ENCODE measurements around the gene ZNF493. TPM values are rescaled to one million over a fixed set of nuclear protein-coding genes. Genes with fewer than 3 reads are reported as not detected.

The ZNF493 gene
- polyA plus RNA-seq (ENCODE audit: low read depth in 6 of 6): 10 to 100 TPM; 18.9 to 34.1 (median 30.4) TPM

GRCh38 chr19:21396893-21397572 is at the start of gene ZNF493:
Gene ZNF493 (plus strand): TSS chr19:21397133. CDS start chr19:21397238, 105 bp downstream.
- Mint-ChIP-seq H3K4me3 (peak within 1 kb of the TSS; percentile 94 to 99 (median 98)), H3K9me3 (peaks cover 0 to 22% (median 12%) of the 10 kb centered on the region in 7 donors), H3K36me3 (peaks cover 6 to 8% of the 10 kb centered on the region in 2 donors), H3K27ac (peak within 1 kb of the TSS; percentile 82 to 96 (median 92)), H3K27me3 (peaks cover 0 to 8% (median 0%) of the 10 kb centered on the region in 3 donors), H3K4me1 (peaks cover 0 to 41% (median 23%) of the 10 kb centered on the region in 3 donors)
- ATAC-seq (ENCODE audit: low read depth in 2 of 2): peak; percentile 100
- DNase-seq: peak; percentile 90

- no peak for ATAC-seq (ENCODE audit: low read depth in 2 of 2)
- DNase-seq: no peak
- Mint-ChIP-seq H3K9me3 (peaks cover 6 to 29% (median 12%) of the 10 kb centered on the region in 7 donors), H3K27me3 (no peaks in the 10 kb centered on the region), H3K36me3 (peaks cover 0 to 9% of the 10 kb centered on the region in 2 donors), H3K27ac (no peak overlapping the region), H3K4me3 (no peak overlapping the region), H3K4me1 (peaks cover 0 to 5% (median 0%) of the 10 kb centered on the region in 3 donors)
These were observed 44.1 kb upstream of the ZNF493 start for GRCh38 chr19:21352830-21353229.

GRCh38 chr19:21358768-21359451 is 38.0 kb upstream of the ZNF493 start, which contains the start of gene ZNF738:
Gene ZNF738 (plus strand): TSS chr19:21359000. CDS start chr19:21359141, 141 bp downstream.
- H3K27me3 Mint-ChIP-seq: no peaks in the 10 kb centered on the region
- H3K9me3 Mint-ChIP-seq: peaks cover 0 to 5% (median 0%) of the 10 kb centered on the region in 7 donors
- peak within 1 kb of the TSS; percentile 96 to 100 (median 100) for H3K4me3 Mint-ChIP-seq
- H3K4me1 Mint-ChIP-seq: peaks cover 4 to 17% (median 14%) of the 10 kb centered on the region in 3 donors
- peak; percentile 97 to 98 for ATAC-seq (ENCODE audit: low read depth in 2 of 2)
- peak within 1 kb of the TSS; percentile 95 to 99 (median 97) for H3K27ac Mint-ChIP-seq
- DNase-seq: peak; percentile 84
- peaks cover 7 to 9% of the 10 kb centered on the region in 2 donors for H3K36me3 Mint-ChIP-seq

GRCh38 chr19:21362291-21362690 is 34.6 kb upstream of the ZNF493 start:
- peak overlapping the region in 2 of 8 donors; percentile 47 to 58 for H3K4me3 Mint-ChIP-seq
- no peaks in the 10 kb centered on the region for H3K27me3 Mint-ChIP-seq
- DNase-seq (no peak), ATAC-seq (ENCODE audit: low read depth in 2 of 2) (no peak)
- H3K27ac Mint-ChIP-seq: no peak overlapping the region
- peaks cover 0 to under 1% (median 0%) of the 10 kb centered on the region in 7 donors for H3K9me3 Mint-ChIP-seq
- H3K36me3 Mint-ChIP-seq: peaks cover 15 to 29% of the 10 kb centered on the region in 2 donors
- H3K4me1 Mint-ChIP-seq: peaks cover 4 to 22% (median 14%) of the 10 kb centered on the region in 3 donors

- Mint-ChIP-seq H3K27me3 (no peaks in the 10 kb centered on the region), H3K4me1 (no peaks in the 10 kb centered on the region), H3K9me3 (peaks cover 14 to 96% (median 83%) of the 10 kb centered on the region in 7 donors), H3K36me3 (peaks cover 38 to 45% of the 10 kb centered on the region in 2 donors), H3K4me3 (no peak overlapping the region), H3K27ac (no peak overlapping the region)
- DNase-seq (no peak), ATAC-seq (ENCODE audit: low read depth in 2 of 2) (no peak)
These were observed 12.9 kb upstream of the ZNF493 start for GRCh38 chr19:21383980-21384582.

GRCh38 chr19:21396121-21396520 is 812 bp upstream of the ZNF493 start:
- ATAC-seq (ENCODE audit: low read depth in 2 of 2) (no peak), DNase-seq (no peak)
- Mint-ChIP-seq H3K36me3 (peaks cover 8 to 11% of the 10 kb centered on the region in 2 donors), H3K9me3 (peaks cover 0 to 30% (median 18%) of the 10 kb centered on the region in 7 donors), H3K27ac (peak overlapping the region in 1 of 6 donors; percentile 7), H3K4me1 (peaks cover 0 to 38% (median 23%) of the 10 kb centered on the region in 3 donors), H3K4me3 (peak overlapping the region in 2 of 8 donors; percentile 9 to 63), H3K27me3 (peaks cover 0 to 8% (median 0%) of the 10 kb centered on the region in 3 donors)

- peaks cover 8 to 46% (median 27%) of the 10 kb centered on the region in 3 donors for H3K4me1 Mint-ChIP-seq
- H3K36me3 Mint-ChIP-seq: peaks cover 10 to 20% of the 10 kb centered on the region in 2 donors
- peak overlapping the region in 2 of 6 donors; percentile 49 to 81 for H3K27ac Mint-ChIP-seq
- no peak for DNase-seq
- H3K4me3 Mint-ChIP-seq: peak overlapping the region in 4 of 8 donors; percentile 43 to 99 (median 96)
- no peaks in the 10 kb centered on the region for H3K27me3 Mint-ChIP-seq
- ATAC-seq (ENCODE audit: low read depth in 2 of 2): no peak
- peaks cover 0 to 17% (median 2%) of the 10 kb centered on the region in 7 donors for H3K9me3 Mint-ChIP-seq
These were observed 1.9 kb downstream of the ZNF493 start for GRCh38 chr19:21398851-21399250.

GRCh38 chr19:21402303-21402985 is 5.5 kb downstream of the ZNF493 start:
- Mint-ChIP-seq H3K36me3 (peaks cover 13 to 32% of the 10 kb centered on the region in 2 donors), H3K9me3 (peaks cover 0 to 22% (median 3%) of the 10 kb centered on the region in 7 donors), H3K27me3 (no peaks in the 10 kb centered on the region), H3K4me1 (peaks cover 8 to 40% (median 19%) of the 10 kb centered on the region in 3 donors), H3K4me3 (peak overlapping the region in 1 of 8 donors; percentile 33), H3K27ac (peak overlapping the region in 1 of 6 donors; percentile 51)
- DNase-seq: no peak
- no peak for ATAC-seq (ENCODE audit: low read depth in 2 of 2)

GRCh38 chr19:21410166-21410565 is 13.2 kb downstream of the ZNF493 start:
- peaks cover 28 to 72% of the 10 kb centered on the region in 2 donors for H3K36me3 Mint-ChIP-seq
- H3K9me3 Mint-ChIP-seq: peaks cover 2 to 51% (median 26%) of the 10 kb centered on the region in 7 donors
- no peak for DNase-seq
- no peak overlapping the region for H3K4me3 Mint-ChIP-seq
- no peaks in the 10 kb centered on the region for H3K27me3 Mint-ChIP-seq
- H3K4me1 Mint-ChIP-seq: no peaks in the 10 kb centered on the region
- H3K27ac Mint-ChIP-seq: no peak overlapping the region
- no peak for ATAC-seq (ENCODE audit: low read depth in 2 of 2)

- H3K36me3 Mint-ChIP-seq: peaks cover 47 to 69% of the 10 kb centered on the region in 2 donors
- H3K4me3 Mint-ChIP-seq: no peak overlapping the region
- peaks cover 4 to 94% (median 81%) of the 10 kb centered on the region in 7 donors for H3K9me3 Mint-ChIP-seq
- H3K27ac Mint-ChIP-seq: no peak overlapping the region
- DNase-seq (no peak), ATAC-seq (ENCODE audit: low read depth in 2 of 2) (no peak)
- H3K4me1 Mint-ChIP-seq: no peaks in the 10 kb centered on the region
- no peaks in the 10 kb centered on the region for H3K27me3 Mint-ChIP-seq
These were observed 25.3 kb downstream of the ZNF493 start for GRCh38 chr19:21422244-21422643.

GRCh38 chr19:21423057-21424041 is 26.4 kb downstream of the ZNF493 start:
- H3K27me3 Mint-ChIP-seq: no peaks in the 10 kb centered on the region
- no peak overlapping the region for H3K27ac Mint-ChIP-seq
- ATAC-seq (ENCODE audit: low read depth in 2 of 2): no peak
- H3K4me3 Mint-ChIP-seq: no peak overlapping the region
- no peak for DNase-seq
- H3K9me3 Mint-ChIP-seq: peaks cover 4 to 86% (median 75%) of the 10 kb centered on the region in 7 donors
- no peaks in the 10 kb centered on the region for H3K4me1 Mint-ChIP-seq
- H3K36me3 Mint-ChIP-seq: peaks cover 37 to 58% of the 10 kb centered on the region in 2 donors

- ATAC-seq (ENCODE audit: low read depth in 2 of 2) (no peak), DNase-seq (no peak)
- Mint-ChIP-seq H3K36me3 (peaks cover 0 to 15% of the 10 kb centered on the region in 2 donors), H3K27ac (no peak overlapping the region), H3K27me3 (no peaks in the 10 kb centered on the region), H3K4me1 (peaks cover 0 to 3% (median 0%) of the 10 kb centered on the region in 3 donors), H3K4me3 (no peak overlapping the region), H3K9me3 (peaks cover 5 to 69% (median 53%) of the 10 kb centered on the region in 7 donors)
These were observed 33.7 kb downstream of the ZNF493 start for GRCh38 chr19:21430675-21431074.

All from naive B cell (primary cell).